Stimulated activated CD4-positive, alpha-beta T cell treated with anti-CD3 and anti-CD28 coated beads, Interleukin-1b, Interleukin-23, amount 100 ng/mL, for 48 hours (primary cell): Measurements from ENCODE around the gene RLBP1.

ENCODE experiments used
- DNase-seq: peaks from one replicate; pipeline ENCODE4 v3.0.0-alpha.2; 2020

Gene RLBP1

DNA sequence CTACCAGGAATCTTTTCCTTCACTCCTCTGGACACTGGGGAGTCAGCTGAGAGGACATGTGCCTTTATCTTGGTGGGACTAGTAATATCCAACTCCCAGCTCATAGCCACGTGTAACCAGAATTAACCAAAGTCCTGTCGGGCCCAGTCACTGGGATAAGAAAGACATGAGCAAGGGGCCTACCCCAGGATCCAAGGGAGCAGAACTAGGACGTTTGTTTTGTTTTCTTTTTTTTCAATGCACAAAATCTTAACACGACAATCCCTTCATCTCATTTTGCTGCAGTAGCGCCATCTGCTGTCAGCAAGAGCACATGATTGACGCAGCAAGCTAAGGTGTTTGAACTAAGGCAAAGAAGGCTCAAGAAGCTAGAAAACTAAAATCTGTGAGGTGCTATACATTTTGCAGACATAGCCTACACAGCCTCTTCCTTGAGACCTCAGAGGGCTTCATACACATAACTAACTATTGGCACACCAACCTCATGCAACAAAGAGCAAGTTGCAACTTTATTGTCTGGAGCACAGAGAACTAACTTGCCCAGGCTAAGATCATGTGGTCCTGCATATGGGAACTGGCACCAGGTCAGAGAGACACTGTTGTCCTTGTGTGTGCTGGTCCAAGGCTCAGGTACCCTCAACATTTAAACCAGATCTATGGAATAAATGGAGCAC is 43.6 kb downstream of the RLBP1 start:
- peak; percentile 59 for DNase-seq

DNA sequence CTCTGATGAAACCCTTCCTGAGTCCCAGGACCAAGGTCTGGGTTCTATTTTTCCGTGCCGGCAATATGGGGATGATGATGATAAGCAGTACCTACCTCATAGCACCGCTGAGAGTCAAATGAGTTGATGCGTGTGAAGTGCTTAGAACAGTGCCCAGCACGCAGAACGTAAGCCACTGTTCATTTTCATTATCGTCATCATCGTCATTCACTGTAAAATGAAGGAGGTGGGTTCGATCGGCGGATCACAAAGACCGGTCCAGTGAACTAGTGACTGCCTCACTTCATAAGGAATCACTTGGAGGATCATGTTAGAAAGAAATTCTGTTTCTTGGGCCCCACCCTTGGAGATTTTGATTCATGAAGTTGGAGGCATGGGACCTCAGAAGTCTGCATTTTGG is 44.3 kb downstream of the RLBP1 start:
- DNase-seq = no peak

DNA sequence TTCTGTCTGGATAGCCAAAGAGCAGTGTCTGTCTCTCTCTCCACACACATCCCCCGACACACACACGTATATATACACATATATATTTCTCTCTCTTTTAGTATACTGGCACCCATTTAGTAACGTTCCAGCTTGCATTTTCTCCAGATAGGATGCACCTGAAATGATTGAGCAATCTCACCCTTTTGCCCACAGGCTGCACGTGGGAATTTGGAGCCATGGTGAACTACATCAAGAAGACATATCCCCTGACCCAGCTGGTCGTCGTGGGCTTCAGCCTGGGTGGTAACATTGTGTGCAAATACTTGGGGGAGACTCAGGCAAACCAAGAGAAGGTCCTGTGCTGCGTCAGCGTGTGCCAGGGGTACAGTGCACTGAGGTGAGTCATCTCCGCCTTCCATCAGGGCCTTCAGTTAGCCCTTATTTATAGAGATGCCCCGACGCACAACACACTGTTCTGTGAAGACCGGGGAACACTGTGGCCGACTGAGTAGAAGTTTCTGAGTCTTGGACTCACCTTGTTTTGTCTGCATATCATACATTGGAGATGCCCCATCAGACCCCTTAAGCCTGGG is 45.7 kb downstream of the RLBP1 start:
- no peak for DNase-seq

DNA sequence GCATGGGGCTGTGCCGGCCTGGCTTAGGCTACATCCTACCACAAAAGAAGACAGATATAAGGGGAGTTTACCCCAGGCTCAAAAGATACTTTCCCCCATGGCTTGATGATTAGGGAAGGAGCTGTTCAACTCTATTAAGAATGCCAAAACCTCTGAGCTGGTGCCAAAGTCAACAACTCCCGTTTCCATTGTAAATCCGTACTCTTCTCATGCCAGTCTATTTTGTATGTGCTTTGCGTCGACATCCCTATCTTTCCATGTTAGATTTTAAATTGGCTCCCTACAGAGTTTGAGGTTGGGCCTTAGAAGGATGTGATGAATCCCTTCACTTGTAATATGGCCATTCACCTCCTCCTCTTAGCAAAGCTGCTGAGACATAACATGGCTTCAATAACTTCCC is 46.9 kb downstream of the RLBP1 start:
- DNase-seq = no peak

DNA sequence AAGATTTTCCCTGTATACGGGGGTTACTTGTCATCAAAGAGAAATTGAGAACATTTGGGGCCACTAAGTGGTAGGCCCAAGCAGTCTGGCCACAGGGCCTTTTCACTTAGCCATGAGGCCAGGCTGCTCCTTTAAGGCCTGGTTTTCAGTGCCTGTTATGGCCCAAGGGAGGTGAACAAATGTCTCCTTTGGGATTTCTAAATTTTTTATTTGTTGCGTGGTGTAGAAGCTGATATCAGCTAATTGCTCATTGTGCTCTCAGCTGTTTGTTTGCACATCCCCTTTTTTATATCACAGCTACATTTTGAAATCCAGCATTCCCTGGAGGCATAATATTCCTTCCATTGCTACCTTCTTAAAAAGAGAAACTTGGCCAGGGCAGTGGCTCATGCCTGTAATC is 48.5 kb downstream of the RLBP1 start:
- DNase-seq = no peak

DNA sequence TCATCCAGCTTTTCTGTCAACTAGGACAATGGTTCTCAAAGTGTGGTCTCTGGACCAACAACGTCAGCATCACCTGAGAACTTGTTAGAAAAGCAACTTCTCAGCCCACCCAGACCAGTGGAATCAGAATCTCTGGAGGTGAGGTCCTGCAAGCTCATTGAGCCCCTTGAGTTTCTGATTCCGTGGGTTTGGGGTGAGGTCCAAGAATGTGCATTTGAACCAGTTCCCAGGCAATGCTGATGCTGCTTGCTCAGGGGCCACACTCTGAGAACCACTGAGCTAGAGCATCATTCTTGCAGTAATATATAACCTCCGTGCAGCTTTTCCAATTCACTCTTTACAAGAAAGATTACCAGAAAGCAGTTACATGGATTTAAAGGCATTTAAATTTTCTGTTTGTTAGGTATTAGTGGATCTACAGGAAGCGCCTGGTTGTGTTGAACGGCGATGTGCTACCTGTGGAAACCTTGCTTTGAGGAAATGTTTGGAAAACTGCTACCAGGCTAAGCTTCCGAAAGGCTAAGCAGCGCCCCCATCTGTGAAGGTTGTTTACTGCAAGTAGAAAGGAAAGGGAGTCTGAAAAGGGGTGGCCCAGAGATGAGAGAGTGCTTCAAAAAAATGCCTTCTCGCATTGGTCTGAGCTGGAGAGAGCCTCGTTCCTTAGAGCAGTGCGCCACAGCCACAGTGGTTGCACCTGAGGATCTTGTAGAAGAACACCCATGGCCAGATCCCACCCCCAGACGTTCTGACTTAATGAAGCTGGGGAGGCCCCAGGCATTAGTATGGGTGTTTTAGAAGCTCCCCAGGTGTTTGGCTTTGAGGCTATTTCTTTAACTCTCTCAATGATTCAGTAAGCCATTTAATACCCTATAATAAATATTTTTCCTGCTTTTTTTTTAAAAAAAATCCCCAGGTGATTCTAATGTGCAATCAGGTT is 50.0 kb downstream of the RLBP1 start:
- DNase-seq = peak; percentile 32

DNA sequence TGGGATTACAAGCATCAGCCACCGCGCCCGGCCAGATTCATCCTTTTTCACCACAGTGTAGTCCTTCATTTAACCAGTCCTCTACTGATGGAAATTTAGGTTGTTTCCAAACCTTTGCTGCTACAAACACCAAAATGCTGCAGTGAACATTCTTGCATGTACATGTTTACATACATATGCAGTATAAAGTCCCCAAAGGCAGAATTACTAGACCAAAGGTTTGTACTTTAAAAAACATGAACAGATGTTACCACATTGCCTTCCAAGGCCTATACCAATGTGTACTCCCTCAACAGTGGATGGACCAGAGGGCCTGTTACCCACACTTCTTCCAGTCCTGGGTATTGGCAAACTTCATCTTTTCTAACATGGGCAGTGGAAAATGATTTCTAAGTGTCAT is 51.0 kb downstream of the RLBP1 start:
- DNase-seq = no peak

DNA sequence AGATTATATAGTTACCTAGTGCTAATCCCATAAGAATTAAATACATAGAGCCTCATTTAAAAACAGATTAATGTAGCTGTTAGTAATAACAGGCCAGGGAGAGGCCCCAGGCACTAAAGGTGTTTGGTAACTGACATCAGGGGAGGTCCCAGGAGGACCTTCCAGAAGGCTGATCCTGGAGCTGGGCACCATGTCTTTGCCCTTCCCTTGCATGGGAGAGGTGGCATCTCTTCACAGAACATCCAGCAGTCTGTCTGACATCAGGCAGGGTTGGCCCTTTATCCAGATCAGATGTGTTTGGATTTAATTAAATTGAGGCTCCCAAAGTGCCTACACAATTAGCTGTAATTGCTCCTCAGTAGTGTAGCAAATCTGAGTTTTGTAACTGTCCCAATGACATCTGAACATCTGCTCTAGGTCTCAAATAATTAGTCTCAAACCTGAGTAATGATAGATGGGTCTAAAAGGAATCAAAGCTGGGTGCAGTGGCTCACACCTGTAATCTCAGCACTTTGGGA is 53.0 kb downstream of the RLBP1 start:
- DNase-seq = no peak

DNA sequence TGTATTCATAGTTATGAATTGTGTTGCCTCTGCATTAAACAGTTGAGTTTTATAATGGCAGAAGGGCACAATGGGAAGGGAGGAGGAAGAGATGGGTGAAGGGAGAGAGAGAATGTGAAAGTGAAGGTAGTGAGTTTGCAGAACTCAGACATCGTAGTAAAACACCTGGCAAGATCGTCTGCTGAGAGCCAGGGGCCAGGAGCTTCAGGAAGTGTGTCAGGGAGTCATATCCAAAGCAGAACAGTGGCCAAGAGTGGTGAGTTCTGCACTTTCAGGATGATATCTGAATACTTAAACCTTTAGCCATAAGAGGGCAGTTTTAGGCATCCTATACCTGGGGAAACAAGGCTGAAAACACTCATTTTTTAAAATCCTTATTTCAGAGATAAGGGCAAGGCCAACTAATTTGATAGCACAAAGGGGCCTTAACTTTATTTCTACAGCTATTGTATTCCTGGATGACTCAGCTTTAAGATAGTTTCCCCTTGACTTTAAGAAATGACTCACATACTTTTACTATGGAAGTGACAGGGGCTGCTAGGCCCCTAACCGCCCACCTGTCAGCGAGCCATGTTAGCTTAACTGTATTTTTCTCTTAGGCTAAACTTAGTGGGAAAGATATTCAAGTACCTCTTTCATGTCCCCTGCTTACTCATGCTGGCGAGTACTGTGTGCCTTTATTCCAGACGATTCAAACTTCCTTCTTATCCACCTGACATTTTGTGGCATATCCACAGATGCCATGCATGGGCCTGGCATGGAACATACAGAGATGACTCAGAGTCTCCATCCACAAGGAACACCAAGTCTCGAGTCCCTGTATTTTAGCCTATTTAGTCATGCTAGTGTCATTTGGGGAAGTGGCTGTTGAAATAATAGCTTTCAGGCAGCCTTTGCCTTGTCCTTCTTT is 53.9 kb downstream of the RLBP1 start:
- DNase-seq = peak; percentile 77

DNA sequence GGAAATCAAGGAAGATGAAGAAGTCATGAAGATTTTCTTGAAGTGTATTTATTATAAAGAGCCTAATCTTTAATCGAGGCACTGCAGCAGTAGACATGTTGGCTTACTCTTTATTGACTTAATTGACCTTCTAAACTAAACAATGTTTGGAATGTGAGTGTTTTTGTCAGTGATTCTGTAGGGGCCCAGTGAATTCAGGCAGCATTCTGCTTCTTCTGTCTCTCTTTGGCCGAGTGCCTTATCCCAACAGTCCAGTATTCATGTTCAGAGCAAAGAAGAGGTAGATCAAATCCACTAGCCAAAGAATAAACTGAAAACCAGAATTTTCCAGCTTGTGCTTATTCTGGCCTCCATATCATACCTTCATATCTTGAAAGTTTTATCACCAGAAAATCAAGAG is 55.7 kb downstream of the RLBP1 start:
- DNase-seq = no peak

DNA sequence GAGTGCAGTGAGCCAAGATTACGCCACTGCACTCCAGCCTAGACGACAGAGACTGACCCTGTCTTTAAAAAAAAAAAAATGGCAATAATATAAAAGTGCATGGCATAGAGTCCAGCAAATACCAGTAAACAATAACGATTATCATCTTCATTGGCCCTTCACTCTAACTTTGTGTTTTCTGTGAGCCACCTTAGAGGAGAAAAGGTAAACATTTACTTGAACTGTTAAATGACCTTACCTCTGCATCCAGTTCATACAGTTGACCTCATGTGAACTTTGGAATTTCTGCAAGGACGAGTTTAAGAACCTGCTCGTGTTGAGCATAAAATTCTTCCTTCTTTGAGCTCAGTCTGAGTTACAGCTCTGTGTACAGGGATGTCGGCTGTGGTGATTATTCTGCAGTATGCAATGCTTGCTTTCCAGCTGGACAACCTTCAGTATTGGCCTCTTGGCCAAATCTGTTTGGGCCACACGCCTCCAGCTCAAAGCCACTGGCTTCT is 56.6 kb downstream of the RLBP1 start:
- no peak for DNase-seq

DNA sequence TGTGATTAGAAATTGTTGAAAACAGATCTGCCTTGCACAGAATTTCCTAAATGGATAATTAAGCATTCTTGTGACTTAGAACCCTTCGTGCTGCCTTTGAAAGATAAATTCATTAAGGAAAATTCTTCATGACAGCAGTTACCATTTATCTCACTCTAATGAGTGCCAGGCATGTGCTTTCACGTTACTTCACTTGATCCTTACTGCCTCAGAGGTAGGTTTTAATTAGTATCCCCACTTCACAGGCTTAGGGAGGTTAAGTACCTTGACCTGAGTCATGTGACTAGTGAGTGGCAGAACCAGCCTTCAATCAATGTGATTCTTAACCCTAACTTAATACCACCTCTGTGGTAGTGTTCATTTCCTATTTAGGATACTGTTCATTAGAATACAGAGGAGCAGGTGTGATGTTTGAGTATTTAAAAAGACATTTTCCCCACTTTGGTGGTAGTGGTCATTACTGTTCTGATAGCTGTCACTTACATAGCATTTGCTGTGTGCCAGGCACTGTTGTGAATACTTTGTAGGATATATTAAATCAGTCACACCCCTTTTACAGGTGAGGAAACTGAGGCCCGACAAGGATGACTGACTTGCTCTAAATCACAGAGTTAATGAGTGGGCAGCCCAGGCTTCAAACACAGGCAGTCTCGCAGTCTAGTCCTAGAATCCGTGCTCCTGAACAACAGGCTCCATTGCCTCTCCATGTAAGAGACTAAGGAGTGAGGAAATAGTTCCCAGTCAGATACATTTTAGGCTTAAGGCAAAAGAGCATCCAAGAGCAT is 57.9 kb downstream of the RLBP1 start:
- DNase-seq = no peak

DNA sequence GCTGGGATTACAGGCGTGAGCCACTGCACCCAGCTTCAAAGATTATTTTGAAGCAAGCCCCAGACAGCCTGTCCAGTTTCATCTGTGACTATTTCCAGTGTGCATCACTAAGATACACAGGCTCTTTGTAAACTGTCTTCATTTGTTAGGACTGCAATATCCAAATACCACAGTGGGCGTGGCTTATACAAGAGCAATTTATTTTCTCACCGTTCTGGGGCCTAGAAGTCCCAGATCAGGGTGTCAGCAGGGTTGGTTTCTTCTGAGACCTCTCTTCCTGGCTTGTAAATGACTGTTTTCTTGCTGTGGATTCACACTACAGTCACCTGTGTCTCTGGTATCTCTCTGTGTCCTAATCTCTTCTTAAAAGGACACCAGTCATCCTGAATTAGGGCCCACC is 59.7 kb downstream of the RLBP1 start:
- DNase-seq = no peak
